Neural progenitor cell (in vitro differentiated cells): Measurements from ENCODE around the gene TTC12.

Experiments used
- CTCF ChIP-seq: fragments of 200-600 bp; sonication (generic); IDR thresholded peaks from 2 replicates; pipeline ENCODE4 v1.5.1; 2017; ENCODE audit warnings: antibody characterized with exemption, mild to moderate bottlenecking
- EZH2 ChIP-seq: fragments of 200-600 bp; sonication (generic); IDR thresholded peaks from 2 replicates; pipeline ENCODE4 v1.6.1; 2017; ENCODE audit warnings: antibody characterized with exemption, mild to moderate bottlenecking, moderate library complexity

- TF ChIP-seq CTCF (no peak), EZH2 (no peak)
These were observed 92.8 kb downstream of the TTC12 start for GRCh38 chr11:113407163-113407562.
